Sigmoid colon (tissue), 7 donors: ENCODE data around the gene EVA1A. TPM values are rescaled to one million over a fixed set of nuclear protein-coding genes. Genes with fewer than 3 reads are reported as not detected.

Source experiments
- DNase-seq: peaks from one replicate; pipeline ENCODE4 v3.0.0-alpha.2; 2019
- H3K27ac ChIP-seq, 4 donors: fragments of 200-600 bp; sonication (generic); one replicate each; pipeline ENCODE4 v1.5.1; 2016 to 2019; ENCODE audit warnings: mild to moderate bottlenecking in 1 of 4
- H3K27me3 ChIP-seq, 3 donors: fragments of 200-600 bp; sonication (generic); one replicate each; pipeline ENCODE4 v1.5.1; 2019; ENCODE audit warnings: mild to moderate bottlenecking in 1 of 3
- H3K36me3 ChIP-seq, 4 donors: fragments of 200-600 bp; sonication (generic); one replicate each; pipeline ENCODE4 v1.5.1; 2016 to 2019
- H3K4me1 ChIP-seq, 4 donors: fragments of 200-600 bp; sonication (generic); one replicate each; pipeline ENCODE4 v1.5.1; 2017 to 2019
- H3K4me3 ChIP-seq, 4 donors: fragments of 200-600 bp; sonication (generic); one replicate each; pipeline ENCODE4 v1.5.1; 2017 to 2019; ENCODE audit warnings: mild to moderate bottlenecking in 2 of 4, moderate library complexity in 1 of 4
- H3K9me3 ChIP-seq, 4 donors: fragments of 200-600 bp in 3 of 4; sonication (generic) in 3 of 4; one replicate each; pipeline versions ENCODE4 v1.5.1 to v1.6.1; 2013 to 2019
- CTCF ChIP-seq, 4 experiments: fragments of 450-650 bp in 3 of 4; fragments of 200-600 bp in 1 of 4; IDR thresholded peaks; one replicate each; pipeline ENCODE4 v1.5.1; 2016 to 2019; ENCODE audit warnings: antibody characterized with exemption in 4 of 4, mild to moderate bottlenecking in 3 of 4, moderate library complexity in 2 of 4
- EP300 ChIP-seq, 4 donors: sonication (generic); formaldehyde crosslinking; IDR thresholded peaks; one replicate each; pipeline ENCODE4 v1.6.1; 2017; ENCODE audit warnings: antibody characterized with exemption in 4 of 4
- POLR2A ChIP-seq, 2 donors: fragments of 450-650 bp; IDR thresholded peaks; one replicate each; pipeline ENCODE4 v1.6.1; 2016; ENCODE audit warnings: antibody characterized with exemption in 2 of 2, mild to moderate bottlenecking in 2 of 2, moderate library complexity in 2 of 2
- POLR2AphosphoS5 ChIP-seq, 4 donors: sonication (generic); formaldehyde crosslinking; IDR thresholded peaks; one replicate each; pipeline ENCODE4 v1.6.1; 2017; ENCODE audit warnings: antibody characterized with exemption in 4 of 4
- WGBS, 2 donors: extraction: QIAGEN DNeasy Blood & Tissue Kit; methylation state at CpG; one replicate each; pipeline ENCODE4 v1.1.7; 2013; 5-methylcytosine and 5-hydroxymethylcytosine counted together
- intact Hi-C: fragments of 100-400 bp; cut with DNase I; formaldehyde crosslinking; loops from one replicate; pipeline ENCODE4 v1.15.1; 2023
- polyA plus RNA-seq, 3 donors: library from polyadenylated mRNA; stranded (reverse); fragments of 200-250 nt; gene quantifications; one replicate each; pipeline ENCODE4 v1.2.3, GENCODE V29; 2013
- total RNA-seq, 4 donors: library from RNA; depleted of rRNA; stranded (reverse); fragments of >200 nt; gene quantifications; one replicate each; pipeline ENCODE4 v1.1.0, GENCODE V29; 2016
- donor health status: healthy with polysubstance abuse.
- donor health status: Bipolar disorder and iron deficiency.
- donor health status: healthy.

The EVA1A gene
- total and polyA plus RNA-seq, 7 donors: 1.2 to 5.4 (median 1.2) TPM; not detected in 4

- H3K9me3 ChIP-seq: no peaks in the 10 kb centered on the region
- no peak for DNase-seq
- no peaks in the 10 kb centered on the region for H3K36me3 ChIP-seq
- WGBS, 2 donors: 92 to 96% methylated on average over 6 of the region's 6 CpGs
- intact Hi-C loops: no loop called here
- TF ChIP-seq CTCF (IDR thresholded peaks at IDR 0.05) (no peak), POLR2A (IDR thresholded peaks at IDR 0.05) (no peak), EP300 (IDR thresholded peaks at IDR 0.05) (no peak), POLR2AphosphoS5 (IDR thresholded peaks at IDR 0.05) (no peak)
- no peak overlapping the region for H3K4me3 ChIP-seq
- H3K27me3 ChIP-seq: no peaks in the 10 kb centered on the region
- no peaks in the 10 kb centered on the region for H3K4me1 ChIP-seq
- no peak overlapping the region for H3K27ac ChIP-seq
These were observed 66.5 kb downstream of the EVA1A start for GRCh38 chr2:75494137-75494769.

GRCh38 chr2:75493230-75493629 lies 67.5 kb downstream of the EVA1A start:
- intact Hi-C loops: no loop called here
- no peak for TF ChIP-seq EP300 (IDR thresholded peaks at IDR 0.05)
- no peak for TF ChIP-seq CTCF (IDR thresholded peaks at IDR 0.05)
- no peak for TF ChIP-seq POLR2AphosphoS5 (IDR thresholded peaks at IDR 0.05)
- no peak for TF ChIP-seq POLR2A (IDR thresholded peaks at IDR 0.05)
- no peaks in the 10 kb centered on the region for H3K4me1 ChIP-seq

GRCh38 chr2:75491129-75491753 lies 69.5 kb downstream of the EVA1A start:
- H3K27ac ChIP-seq: no peak overlapping the region
- intact Hi-C loops: no loop called here
- 63 to 74% methylated on average over 4 of the region's 4 CpGs for WGBS, 2 donors
- H3K36me3 ChIP-seq: no peaks in the 10 kb centered on the region
- no peaks in the 10 kb centered on the region for H3K27me3 ChIP-seq
- no peak for TF ChIP-seq CTCF (IDR thresholded peaks at IDR 0.05)
- no peak for TF ChIP-seq EP300 (IDR thresholded peaks at IDR 0.05)
- TF ChIP-seq POLR2A (IDR thresholded peaks at IDR 0.05): no peak
- no peak for TF ChIP-seq POLR2AphosphoS5 (IDR thresholded peaks at IDR 0.05)
- no peaks in the 10 kb centered on the region for H3K9me3 ChIP-seq
- H3K4me1 ChIP-seq: no peaks in the 10 kb centered on the region
- H3K4me3 ChIP-seq: no peak overlapping the region
- DNase-seq: no peak

More at GRCh38 chr2:75493230-75493629, 67.5 kb downstream of the EVA1A start:
- H3K36me3 ChIP-seq: no peaks in the 10 kb centered on the region
- H3K27me3 ChIP-seq: no peaks in the 10 kb centered on the region
- H3K27ac ChIP-seq: no peak overlapping the region
- DNase-seq: no peak
- H3K4me3 ChIP-seq: no peak overlapping the region
- 88 to 92% methylated on average over 25 of the region's 25 CpGs for WGBS, 2 donors
- H3K9me3 ChIP-seq: no peaks in the 10 kb centered on the region

- no peaks in the 10 kb centered on the region for H3K36me3 ChIP-seq
- TF ChIP-seq POLR2A (IDR thresholded peaks at IDR 0.05): no peak
- no peak for TF ChIP-seq POLR2AphosphoS5 (IDR thresholded peaks at IDR 0.05)
- no peak for TF ChIP-seq EP300 (IDR thresholded peaks at IDR 0.05)
- no peak for TF ChIP-seq CTCF (IDR thresholded peaks at IDR 0.05)
- no peaks in the 10 kb centered on the region for H3K4me1 ChIP-seq
- no peak overlapping the region for H3K27ac ChIP-seq
- no peak overlapping the region for H3K4me3 ChIP-seq
- no peaks in the 10 kb centered on the region for H3K27me3 ChIP-seq
- intact Hi-C loops: no loop called here
- H3K9me3 ChIP-seq: no peaks in the 10 kb centered on the region
- 66 to 80% methylated on average over 2 of the region's 2 CpGs for WGBS, 2 donors
- DNase-seq: no peak
These were observed 71.0 kb downstream of the EVA1A start for GRCh38 chr2:75489721-75490120.
